Kidney (tissue), 14 donors: ENCODE results near the gene DNAJC28. TPM values are rescaled to one million over a fixed set of nuclear protein-coding genes. Genes with fewer than 3 reads are reported as not detected.
A peak's percentile ranks its signal among the peaks of the same experiment; 100 is the strongest.

Experiments
- DNase-seq, 5 donors: peaks; one replicate each; pipeline ENCODE4 v3.0.0-alpha.2; 2013 to 2020
- FAIRE-seq: peaks from 2 replicates; lab custom pipeline; 2012; peaks lifted over from hg19 to GRCh38; lab: Jason Lieb, UNC
- H3K27ac ChIP-seq, 2 donors: one replicate each; pipeline ENCODE4 v1.7.0; 2013; ENCODE audit warnings: low read depth in 2 of 2, low read length in 2 of 2, inconsistent platforms in 1 of 2
- H3K27me3 ChIP-seq: one replicate; pipeline ENCODE4 v1.7.1; 2013; ENCODE audit warnings: low read length, inconsistent platforms; ENCODE audit not compliant: control insufficient read depth, insufficient read depth
- H3K36me3 ChIP-seq, 3 donors: one replicate each; pipeline versions ENCODE4 v1.7.0 to v1.7.1; 2013; ENCODE audit warnings: low read length in 3 of 3, control low read depth in 1 of 3, inconsistent platforms in 1 of 3; ENCODE audit not compliant: insufficient read depth in 3 of 3, control insufficient read depth in 2 of 3
- H3K4me1 ChIP-seq, 3 donors: one replicate each; pipeline versions ENCODE4 v1.7.0 to v1.7.1; 2013; ENCODE audit warnings: low read length in 3 of 3, inconsistent platforms in 1 of 3, low read depth in 1 of 3; ENCODE audit not compliant: control insufficient read depth in 2 of 3, insufficient read depth in 2 of 3
- H3K4me3 ChIP-seq, 3 donors: one replicate each; pipeline versions ENCODE4 v1.7.0 to v1.8.1; 2013; ENCODE audit warnings: low read length in 3 of 3, control low read depth in 1 of 3, inconsistent platforms in 1 of 3
- H3K9ac ChIP-seq, 3 donors: one replicate each; pipeline versions ENCODE4 v1.7.0 to v1.7.1; 2013; ENCODE audit warnings: low read length in 3 of 3, control low read depth in 1 of 3, inconsistent platforms in 1 of 3
- H3K9me3 ChIP-seq, 3 donors: one replicate each; pipeline versions ENCODE4 v1.7.0 to v1.7.1; 2013; ENCODE audit warnings: low read length in 3 of 3, control low read depth in 1 of 3, inconsistent platforms in 1 of 3; ENCODE audit not compliant: control insufficient read depth in 2 of 3, insufficient read depth in 1 of 3
- CTCF ChIP-seq: IDR thresholded peaks from 3 replicates; pipeline ENCODE4 v1.5.1; 2012; ENCODE audit warnings: mild to moderate bottlenecking, moderate library complexity, borderline replicate concordance; ENCODE audit not compliant: insufficient read depth; ENCODE audit errors: extremely low read depth
- intact Hi-C: fragments of 100-400 bp; cut with DNase I; formaldehyde crosslinking; loops from one replicate; pipeline ENCODE4 v1.11.1; 2022
- polyA plus RNA-seq: library from polyadenylated mRNA; stranded (reverse); fragments of 350-450 nt; fragmentation: Illumina TruSeq; extraction: RNeasy Lipid Tissue Mini Kit (QIAGEN cat#74804); gene quantifications from one replicate; pipeline ENCODE4 v1.2.3, GENCODE V29; 2014; ENCODE audit warnings: low read depth, low replicate concordance; ENCODE audit not compliant: insufficient read depth
- total RNA-seq: library from RNA; stranded (reverse); fragmentation: NEBNext Ultra II Directional; extraction: Animal tissue kit (Norgen Biotek cat#: 25700); gene quantifications from one replicate; pipeline ENCODE4 v1.2.1, GENCODE V29; 2021
- donor health status: control.
- donor health status: control.
- donor health status: control.
- donor health status: control.
- donor health status: control.
- donor health status: DM: yes; HTN: yes; CAD: no.
- donor health status: Normal renal cell carcinoma (clear cell type).

The DNAJC28 gene
- total and polyA plus RNA-seq, 2 donors from 2014 or later, result 2.2 to 4.6 TPM

GRCh38 chr21:33479679-33480480 lies 11.6 kb downstream of the DNAJC28 start, which contains the start of gene TMEM50B:
TSS of gene TMEM50B (minus strand) at chr21:33479974. CDS start at chr21:33468885, 11,089 bp downstream.
- Histone ChIP-seq H3K36me3 (no peaks in the 10 kb centered on the region), H3K9ac (peak within 1 kb of the TSS; percentile 70 to 96 (median 94)), H3K27me3 (no peaks in the 10 kb centered on the region), H3K9me3 (no peaks in the 10 kb centered on the region), H3K27ac (peak within 1 kb of the TSS; percentile 92 to 93), H3K4me1 (no peaks in the 10 kb centered on the region), H3K4me3 (peak within 1 kb of the TSS; percentile 88 to 98 (median 98))
- intact Hi-C loops, result no loop called here
- FAIRE-seq (no peak), DNase-seq (peak; percentile 97 to 99 (median 98))
- TF ChIP-seq CTCF, result peak; percentile 33

- H3K27me3 ChIP-seq, result no peaks in the 10 kb centered on the region
- H3K9ac ChIP-seq, result peak overlapping the region; percentile 61 to 96 (median 91)
- peak overlapping the region; percentile 92 to 93 for H3K27ac ChIP-seq
- intact Hi-C loops, result no loop called here
- no peak for TF ChIP-seq CTCF
- H3K4me3 ChIP-seq, result peak overlapping the region; percentile 88 to 98 (median 98)
- H3K4me1 ChIP-seq, result no peaks in the 10 kb centered on the region
- H3K9me3 ChIP-seq, result no peaks in the 10 kb centered on the region
- H3K36me3 ChIP-seq, result no peaks in the 10 kb centered on the region
- FAIRE-seq (no peak), DNase-seq (peak; percentile 56 to 83 (median 66))
These were observed 12.4 kb downstream of the DNAJC28 start for GRCh38 chr21:33478935-33479678.

- peak in 1 of 5 donors; percentile 6 for DNase-seq
- Histone ChIP-seq H3K9ac (peak overlapping the region in 1 of 3 donors; percentile 96), H3K4me3 (peak overlapping the region; percentile 88 to 98 (median 98)), H3K4me1 (no peaks in the 10 kb centered on the region), H3K36me3 (no peaks in the 10 kb centered on the region), H3K27ac (peak overlapping the region in 1 of 2 donors; percentile 12), H3K27me3 (no peaks in the 10 kb centered on the region), H3K9me3 (no peaks in the 10 kb centered on the region)
- intact Hi-C loops, result no loop called here
- TF ChIP-seq CTCF, result no peak
- no peak for FAIRE-seq
These were observed 13.3 kb downstream of the DNAJC28 start for GRCh38 chr21:33478182-33478581.
